Measurements from ENCODE around the gene PLK5.

Gene PLK5

DNA sequence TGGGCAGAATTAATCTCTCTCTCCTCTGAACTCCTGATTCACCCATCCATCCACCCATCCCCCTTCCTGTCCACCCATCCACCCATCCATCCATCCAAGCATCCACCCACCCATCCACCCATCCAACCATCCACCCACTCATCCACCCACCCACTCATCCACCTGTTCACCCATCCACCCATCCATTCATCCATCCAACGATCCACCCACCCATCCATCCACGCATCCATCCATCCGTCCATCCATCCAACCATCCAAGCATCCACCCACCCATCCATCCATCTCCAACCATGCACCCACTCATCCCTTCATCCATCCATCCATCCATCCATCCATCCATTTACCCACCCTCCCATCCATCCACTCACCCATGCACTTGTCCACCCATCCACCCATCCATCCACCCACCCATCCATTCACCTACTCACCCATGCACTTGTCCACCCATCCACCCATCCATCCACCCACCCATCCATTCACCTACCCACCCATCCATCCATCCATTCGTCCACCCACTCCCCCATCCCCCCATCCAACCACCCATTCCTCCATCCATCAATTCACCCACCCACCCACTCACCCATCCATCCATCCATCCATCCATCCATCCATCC, 25.6 kb downstream of the PLK5 start:
- H3K36me3 Mint-ChIP-seq, result no peaks in the 10 kb centered on the region
- no peak for ATAC-seq
- peaks cover 41% of the 10 kb centered on the region for H3K27me3 Mint-ChIP-seq
- no peak overlapping the region for H3K27ac Mint-ChIP-seq
- H3K4me1 Mint-ChIP-seq, result peaks cover 7% of the 10 kb centered on the region
- H3K9me3 Mint-ChIP-seq, result peaks cover 3% of the 10 kb centered on the region
- no peak overlapping the region for H3K4me3 Mint-ChIP-seq

DNA sequence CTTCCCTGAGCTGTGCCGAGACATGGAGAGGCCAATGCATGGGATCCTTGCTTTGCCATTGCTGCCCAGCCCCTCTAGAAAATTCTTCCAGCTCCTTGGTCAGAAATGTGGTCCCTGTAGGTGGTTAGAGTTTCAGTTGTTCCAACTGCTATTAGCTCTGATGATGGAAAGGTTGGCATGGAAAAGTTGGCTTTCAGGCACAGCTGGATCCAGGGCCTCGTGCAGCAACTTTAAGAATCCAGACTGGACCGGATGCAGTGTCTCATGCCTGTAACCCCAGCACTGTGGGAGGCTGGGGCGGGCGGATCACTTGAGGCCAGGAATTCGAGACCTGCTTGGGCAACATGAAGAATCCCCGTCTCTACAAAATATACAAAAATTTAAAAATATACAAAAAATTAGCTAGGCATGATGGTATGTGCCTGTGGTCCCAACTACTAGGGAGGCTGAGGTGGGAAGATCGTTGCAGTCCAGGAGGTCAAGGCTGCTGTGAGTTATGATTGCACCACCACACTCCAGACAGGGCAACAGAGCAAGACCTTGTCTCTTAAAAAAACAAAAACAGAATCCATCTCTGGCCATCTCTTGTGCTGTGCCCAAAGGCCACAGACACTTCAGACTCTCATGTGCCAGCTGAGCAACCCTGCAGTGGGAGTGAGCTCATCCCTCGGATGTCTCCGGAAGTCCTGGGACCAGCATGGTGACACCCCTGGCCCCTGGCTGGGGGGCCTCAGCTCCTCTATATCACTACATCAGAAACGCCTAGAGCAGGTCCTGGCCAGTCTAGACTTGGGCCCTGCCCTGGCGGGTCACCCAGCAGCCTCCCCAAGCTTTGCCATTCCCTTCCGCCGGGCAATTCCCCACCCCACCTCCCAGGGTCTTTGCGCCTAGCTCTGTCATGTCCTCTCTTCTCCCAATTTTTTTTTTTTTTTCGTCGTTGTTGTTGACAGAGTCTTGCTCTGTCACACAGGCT, 27.5 kb downstream of the PLK5 start:
- ATAC-seq, result no peak
- Mint-ChIP-seq H3K4me1 (peaks cover 2% of the 10 kb centered on the region), H3K27ac (no peak overlapping the region), H3K36me3 (no peaks in the 10 kb centered on the region), H3K4me3 (no peak overlapping the region), H3K9me3 (peaks cover 3% of the 10 kb centered on the region), H3K27me3 (peaks cover 34% of the 10 kb centered on the region)

- H3K4me1 Mint-ChIP-seq, result no peaks in the 10 kb centered on the region
- no peaks in the 10 kb centered on the region for H3K36me3 Mint-ChIP-seq
- no peak overlapping the region for H3K4me3 Mint-ChIP-seq
- peaks cover 3% of the 10 kb centered on the region for H3K9me3 Mint-ChIP-seq
- ATAC-seq, result no peak
- H3K27me3 Mint-ChIP-seq, result peaks cover 31% of the 10 kb centered on the region
- H3K27ac Mint-ChIP-seq, result no peak overlapping the region
Observed at GRCh38 chr19:1553415-1553814, 29.5 kb downstream of the PLK5 start.

- no peak overlapping the region for H3K27ac Mint-ChIP-seq
Observed at GRCh38 chr19:1554968-1555367, 31.1 kb downstream of the PLK5 start.

GRCh38 chr19:1555487-1556389, 31.9 kb downstream of the PLK5 start:
- no peak overlapping the region for H3K4me3 Mint-ChIP-seq
- H3K36me3 Mint-ChIP-seq, result no peaks in the 10 kb centered on the region
- ATAC-seq, result peak; percentile 69
- H3K27me3 Mint-ChIP-seq, result peaks cover 13% of the 10 kb centered on the region
- H3K9me3 Mint-ChIP-seq, result no peaks in the 10 kb centered on the region
- H3K27ac Mint-ChIP-seq, result no peak overlapping the region
- no peaks in the 10 kb centered on the region for H3K4me1 Mint-ChIP-seq

More at GRCh38 chr19:1554968-1555367, 31.1 kb downstream of the PLK5 start:
- no peaks in the 10 kb centered on the region for H3K4me1 Mint-ChIP-seq
- no peak overlapping the region for H3K4me3 Mint-ChIP-seq
- H3K27me3 Mint-ChIP-seq, result peaks cover 21% of the 10 kb centered on the region
- no peak for ATAC-seq
- H3K9me3 Mint-ChIP-seq, result no peaks in the 10 kb centered on the region
- no peaks in the 10 kb centered on the region for H3K36me3 Mint-ChIP-seq

DNA sequence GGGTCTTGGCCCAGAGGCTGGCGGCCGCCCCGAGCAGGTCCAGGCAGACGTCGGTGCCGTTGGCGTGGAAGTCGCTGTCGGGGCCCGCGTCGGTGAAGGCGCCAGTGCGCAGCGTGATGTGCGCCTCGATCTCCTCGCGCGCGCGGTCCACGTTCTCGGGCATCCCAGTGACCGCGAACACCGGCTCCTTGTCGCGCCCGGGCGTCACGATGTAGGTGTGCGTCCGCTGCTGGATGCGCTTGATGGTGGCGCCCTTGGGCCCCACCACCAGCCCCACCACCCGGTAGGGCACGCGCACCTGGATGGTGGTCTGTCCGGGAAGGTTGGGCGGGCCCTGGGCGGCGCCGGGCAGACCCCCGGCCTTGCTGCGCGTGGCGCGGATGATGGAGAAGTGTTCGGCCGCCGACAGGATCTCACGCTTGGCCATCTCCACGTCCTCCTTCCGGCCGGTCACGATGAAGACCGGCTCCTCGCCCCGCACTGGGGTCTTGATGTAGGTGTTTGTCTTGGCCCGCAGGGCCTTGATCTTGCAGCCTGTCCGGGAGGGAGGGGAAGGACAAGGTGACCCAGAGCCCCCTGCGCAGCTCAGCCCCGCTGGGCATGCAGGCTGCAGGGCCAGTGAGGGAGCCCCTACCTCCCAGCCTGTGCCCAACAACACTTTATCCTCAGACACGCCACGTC, 32.7 kb downstream of the PLK5 start:
- Mint-ChIP-seq H3K4me3 (no peak overlapping the region), H3K27me3 (peaks cover 12% of the 10 kb centered on the region), H3K4me1 (no peaks in the 10 kb centered on the region), H3K36me3 (no peaks in the 10 kb centered on the region), H3K9me3 (no peaks in the 10 kb centered on the region), H3K27ac (no peak overlapping the region)
- peak; percentile 48 for ATAC-seq

DNA sequence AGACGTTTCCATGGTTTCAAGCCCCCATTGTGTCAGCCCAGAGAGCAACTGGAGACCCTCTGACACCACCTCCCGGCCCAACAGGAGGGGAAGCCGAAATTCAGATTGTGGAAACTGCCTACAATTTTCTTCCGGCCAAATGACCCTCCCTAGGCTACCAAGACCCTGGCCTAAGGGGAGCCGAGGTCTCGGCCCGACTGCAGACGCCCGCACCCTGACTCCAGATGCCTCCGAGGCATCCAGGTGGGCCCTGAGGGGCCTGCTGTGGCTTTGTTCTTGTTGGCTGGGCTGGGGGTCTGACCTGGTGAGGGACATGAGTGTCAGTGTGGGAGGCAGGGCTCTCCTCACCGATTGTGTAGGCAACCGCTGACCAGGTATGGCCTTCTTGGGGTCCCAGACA, 34.7 kb downstream of the PLK5 start:
- Mint-ChIP-seq H3K9me3 (no peaks in the 10 kb centered on the region), H3K27ac (no peak overlapping the region), H3K27me3 (no peaks in the 10 kb centered on the region), H3K4me1 (no peaks in the 10 kb centered on the region), H3K4me3 (no peak overlapping the region), H3K36me3 (no peaks in the 10 kb centered on the region)
- no peak for ATAC-seq

- no peak overlapping the region for H3K27ac Mint-ChIP-seq
- no peaks in the 10 kb centered on the region for H3K27me3 Mint-ChIP-seq
- no peak for ATAC-seq
- no peaks in the 10 kb centered on the region for H3K36me3 Mint-ChIP-seq
- no peaks in the 10 kb centered on the region for H3K9me3 Mint-ChIP-seq
- H3K4me1 Mint-ChIP-seq, result no peaks in the 10 kb centered on the region
- H3K4me3 Mint-ChIP-seq, result no peak overlapping the region
Observed at GRCh38 chr19:1560286-1560882, 36.5 kb downstream of the PLK5 start.

GRCh38 chr19:1561236-1561842, 37.5 kb downstream of the PLK5 start:
- Mint-ChIP-seq H3K36me3 (no peaks in the 10 kb centered on the region), H3K27me3 (no peaks in the 10 kb centered on the region)
- ATAC-seq, result no peak

GRCh38 chr19:1563251-1563650, 39.4 kb downstream of the PLK5 start:
- ATAC-seq, result no peak
- no peak overlapping the region for H3K27ac Mint-ChIP-seq
- no peaks in the 10 kb centered on the region for H3K27me3 Mint-ChIP-seq
- no peaks in the 10 kb centered on the region for H3K36me3 Mint-ChIP-seq
- no peaks in the 10 kb centered on the region for H3K9me3 Mint-ChIP-seq
- no peak overlapping the region for H3K4me3 Mint-ChIP-seq
- H3K4me1 Mint-ChIP-seq, result no peaks in the 10 kb centered on the region

More at GRCh38 chr19:1561236-1561842, 37.5 kb downstream of the PLK5 start:
- H3K4me1 Mint-ChIP-seq, result no peaks in the 10 kb centered on the region
- no peak overlapping the region for H3K4me3 Mint-ChIP-seq
- no peaks in the 10 kb centered on the region for H3K9me3 Mint-ChIP-seq
- H3K27ac Mint-ChIP-seq, result no peak overlapping the region

DNA sequence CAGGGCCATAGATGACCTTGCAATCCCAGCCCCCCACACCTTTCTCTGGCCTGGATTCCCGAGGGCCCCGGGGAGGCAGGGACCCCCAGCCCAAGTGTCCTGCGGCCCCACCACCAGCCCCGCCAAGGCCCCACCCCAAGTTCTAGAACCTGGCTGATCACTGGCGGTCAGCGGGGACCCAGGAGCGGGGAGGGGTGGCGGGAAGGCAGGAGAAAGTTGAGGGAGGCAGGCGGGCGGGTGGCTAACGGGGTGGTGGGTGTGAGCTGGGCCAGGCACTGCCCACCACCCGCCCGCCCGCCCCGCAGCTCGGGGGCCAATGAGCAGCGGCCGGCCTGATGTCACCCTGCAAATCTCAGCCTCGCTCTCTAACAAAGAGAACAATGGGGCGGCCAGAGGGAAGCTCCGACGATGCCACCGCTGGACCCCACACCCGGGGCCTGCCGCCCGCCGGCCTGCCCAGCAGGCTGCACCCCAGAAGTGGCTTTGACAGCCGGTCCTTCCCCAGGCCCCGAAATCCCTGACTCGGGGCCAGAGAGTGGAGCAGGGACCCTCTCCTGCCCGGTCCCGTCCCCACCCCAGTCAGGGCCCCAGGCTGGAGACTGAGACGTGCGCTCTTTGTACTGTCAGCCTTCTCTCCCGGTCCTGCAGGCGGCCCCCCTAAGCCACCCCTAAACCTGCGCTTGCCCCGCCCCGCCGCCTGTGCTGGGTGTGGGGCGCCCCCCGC, 42.7 kb downstream of the PLK5 start:
- no peak overlapping the region for H3K4me3 Mint-ChIP-seq
- H3K36me3 Mint-ChIP-seq, result no peaks in the 10 kb centered on the region
- ATAC-seq, result peak; percentile 6
- peaks cover 21% of the 10 kb centered on the region for H3K27me3 Mint-ChIP-seq
- H3K4me1 Mint-ChIP-seq, result peaks cover 21% of the 10 kb centered on the region
- no peak overlapping the region for H3K27ac Mint-ChIP-seq
- no peaks in the 10 kb centered on the region for H3K9me3 Mint-ChIP-seq

- Mint-ChIP-seq H3K27me3 (peaks cover 21% of the 10 kb centered on the region), H3K27ac (no peak overlapping the region), H3K36me3 (no peaks in the 10 kb centered on the region), H3K4me3 (peak overlapping the region; percentile 48), H3K4me1 (peaks cover 21% of the 10 kb centered on the region), H3K9me3 (no peaks in the 10 kb centered on the region)
- ATAC-seq, result peak; percentile 28
Observed at GRCh38 chr19:1567116-1567847, 43.4 kb downstream of the PLK5 start.

GRCh38 chr19:1567848-1568227, 44.0 kb downstream of the PLK5 start:
- H3K27ac Mint-ChIP-seq, result no peak overlapping the region
- peaks cover 21% of the 10 kb centered on the region for H3K4me1 Mint-ChIP-seq
- H3K9me3 Mint-ChIP-seq, result no peaks in the 10 kb centered on the region
- H3K27me3 Mint-ChIP-seq, result peaks cover 21% of the 10 kb centered on the region
- no peak overlapping the region for H3K4me3 Mint-ChIP-seq
- no peaks in the 10 kb centered on the region for H3K36me3 Mint-ChIP-seq
- no peak for ATAC-seq
